DND-41 (cell line): ENCODE results near the gene PPP4R2.
A peak's percentile ranks its signal among the peaks of the same experiment; 100 is the strongest.

Experiments used
- ATAC-seq: fragments of 200-7000 bp; cut with Tn5 transposase; 3 replicates; pipeline ENCODE4 v1.9.1; 2021; ENCODE audit warnings: low read depth; ENCODE audit not compliant: insufficient read depth
- DNase-seq: peaks from one replicate; pipeline ENCODE4 v3.0.0-alpha.2; 2020
- H2AFZ ChIP-seq: 2 replicates; pipeline ENCODE4 v1.6.0; 2012; ENCODE audit warnings: low read depth, low read length
- H3K27ac ChIP-seq: 2 replicates; pipeline ENCODE4 v1.5.1; 2012; ENCODE audit warnings: low read length, inconsistent platforms
- H3K27me3 ChIP-seq: fragments of 200-600 bp; sonication (generic); 2 replicates; pipeline ENCODE4 v1.6.0; 2012; ENCODE audit warnings: low read length, mild to moderate bottlenecking, inconsistent platforms; ENCODE audit not compliant: insufficient read depth, poor library complexity
- H3K36me3 ChIP-seq: 2 replicates; pipeline ENCODE4 v1.5.1; 2012; ENCODE audit warnings: low read length, inconsistent platforms; ENCODE audit not compliant: insufficient read depth
- H3K4me1 ChIP-seq: 2 replicates; pipeline ENCODE4 v1.5.1; 2012; ENCODE audit warnings: mild to moderate bottlenecking, low read length; ENCODE audit not compliant: insufficient read depth
- H3K4me2 ChIP-seq: 2 replicates; pipeline ENCODE4 v1.6.0; 2012; ENCODE audit warnings: mild to moderate bottlenecking, moderate library complexity, low read length, inconsistent platforms; ENCODE audit not compliant: insufficient read depth
- H3K4me3 ChIP-seq, 2 experiments: fragments of 200-600 bp in 1 of 2; shearing (Covaris generic) in 1 of 2; 2 replicates each; pipeline ENCODE4 v1.5.1; 2012 to 2016; ENCODE audit warnings: inconsistent platforms in 2 of 2, low read length in 2 of 2, mild to moderate bottlenecking in 2 of 2, low read depth in 1 of 2, moderate library complexity in 1 of 2
- H3K79me2 ChIP-seq: 2 replicates; pipeline ENCODE4 v1.6.0; 2012; ENCODE audit warnings: low read length, inconsistent platforms; ENCODE audit not compliant: insufficient read depth
- H3K9ac ChIP-seq: 2 replicates; pipeline ENCODE4 v1.6.0; 2012; ENCODE audit warnings: low read depth, mild to moderate bottlenecking, inconsistent platforms, low read length, moderate library complexity
- H3K9me3 ChIP-seq: 2 replicates; pipeline ENCODE4 v1.5.1; 2012; ENCODE audit warnings: low read length, moderate library complexity, mild to moderate bottlenecking, inconsistent platforms; ENCODE audit not compliant: insufficient read depth, severe bottlenecking
- H4K20me1 ChIP-seq: 2 replicates; pipeline ENCODE4 v1.6.0; 2012; ENCODE audit warnings: low read length; ENCODE audit not compliant: insufficient read depth
- CTCF ChIP-seq: IDR thresholded peaks from 2 replicates; pipeline ENCODE4 v1.5.1; 2012; ENCODE audit warnings: borderline replicate concordance, low read length, moderate library complexity, mild to moderate bottlenecking; ENCODE audit not compliant: poor library complexity, severe bottlenecking; ENCODE audit errors: extremely low read depth
- EZH2 ChIP-seq: IDR thresholded peaks from 3 replicates; pipeline ENCODE4 v1.6.1; 2012; ENCODE audit warnings: borderline replicate concordance, low read depth, mild to moderate bottlenecking, moderate library complexity, low read length, inconsistent platforms; ENCODE audit not compliant: severe bottlenecking

PPP4R2 gene

GRCh38 chr3:73086071-73086494 is 89.5 kb downstream of the PPP4R2 start:
- Histone ChIP-seq H3K27me3 (no peaks in the 10 kb centered on the region), H3K9me3 (no peaks in the 10 kb centered on the region), H3K27ac (no peak overlapping the region), H4K20me1 (no peaks in the 10 kb centered on the region), H3K36me3 (no peaks in the 10 kb centered on the region), H2AFZ (no peak overlapping the region; the same call in 1 of the 2 replicates), H3K79me2 (no peaks in the 10 kb centered on the region), H3K4me1 (peaks cover 12% of the 10 kb centered on the region; the same call in 1 of the 2 replicates), H3K4me3 (no peak overlapping the region), H3K9ac (no peak overlapping the region), H3K4me2 (peak overlapping the region; percentile 48; the same call in 1 of the 2 replicates)
- peak; percentile 58 for DNase-seq
- peak; percentile 80 for ATAC-seq
- TF ChIP-seq EZH2: no peak
- TF ChIP-seq CTCF: peak; percentile 83

GRCh38 chr3:73094129-73094528 is 97.5 kb downstream of the PPP4R2 start:
- H3K4me3 ChIP-seq: no peak overlapping the region
- DNase-seq (peak; percentile 15), ATAC-seq (0 out of 3 replicates have a peak, but pooled peaks have one; percentile 54)
- TF ChIP-seq EZH2 (no peak), CTCF (no peak)
- no peak overlapping the region for H3K27ac ChIP-seq
- no peaks in the 10 kb centered on the region for H3K4me1 ChIP-seq
- no peaks in the 10 kb centered on the region for H3K27me3 ChIP-seq
- no peaks in the 10 kb centered on the region for H4K20me1 ChIP-seq
- H3K9ac ChIP-seq: no peak overlapping the region
- no peaks in the 10 kb centered on the region for H3K36me3 ChIP-seq
- H3K9me3 ChIP-seq: no peaks in the 10 kb centered on the region
- H2AFZ ChIP-seq: no peak overlapping the region
- H3K4me2 ChIP-seq: no peak overlapping the region
- H3K79me2 ChIP-seq: no peaks in the 10 kb centered on the region

- no peak for ATAC-seq
- Histone ChIP-seq H3K4me1 (no peaks in the 10 kb centered on the region), H3K9ac (no peak overlapping the region)
Observed at GRCh38 chr3:73094951-73095350, 98.3 kb downstream of the PPP4R2 start.

More at GRCh38 chr3:73094951-73095350, 98.3 kb downstream of the PPP4R2 start:
- H2AFZ ChIP-seq: no peak overlapping the region
- no peaks in the 10 kb centered on the region for H3K36me3 ChIP-seq
- no peak overlapping the region for H3K4me2 ChIP-seq
- H3K79me2 ChIP-seq: no peaks in the 10 kb centered on the region
- no peaks in the 10 kb centered on the region for H4K20me1 ChIP-seq
- H3K27me3 ChIP-seq: no peaks in the 10 kb centered on the region
- DNase-seq: no peak
- no peak for TF ChIP-seq EZH2
- TF ChIP-seq CTCF: no peak
- H3K27ac ChIP-seq: no peak overlapping the region
- no peaks in the 10 kb centered on the region for H3K9me3 ChIP-seq
- H3K4me3 ChIP-seq: no peak overlapping the region
